SK-N-SH treated with all-trans-retinoic acid at 6 μM for 48 hours (cell line): ENCODE measurements around the gene HNRNPA3.

Source experiments
- ATAC-seq: fragments of 200-7000 bp; cut with Tn5 transposase; 3 replicates; pipeline ENCODE4 v1.9.1; 2020; ENCODE audit warnings: mild to moderate bottlenecking, moderate library complexity
- ARNTL ChIP-seq: fragments of 450-650 bp; formaldehyde crosslinking; IDR thresholded peaks from 2 replicates; pipeline ENCODE4 v1.5.0; 2020; ENCODE audit warnings: low read depth, mild to moderate bottlenecking, moderate library complexity, borderline replicate concordance
- BACH2 ChIP-seq: fragments of 250-450 bp; sonication (Bioruptor Pico); IDR thresholded peaks from 2 replicates; pipeline ENCODE4 v1.9.0; 2021; ENCODE audit warnings: mild to moderate bottlenecking, borderline replicate concordance
- CSDC2 ChIP-seq: fragments of 250-450 bp; sonication (Bioruptor Pico); IDR thresholded peaks from 2 replicates; pipeline ENCODE4 v1.5.0; 2020; ENCODE audit warnings: mild to moderate bottlenecking, moderate library complexity
- CSRNP3 ChIP-seq: fragments of 250-450 bp; sonication (Bioruptor Pico); IDR thresholded peaks from 2 replicates; pipeline ENCODE4 v1.5.1; 2021; ENCODE audit warnings: mild to moderate bottlenecking, moderate library complexity
- ESRRG ChIP-seq: fragments of 250-450 bp; sonication (Bioruptor Pico); IDR thresholded peaks from 2 replicates; pipeline ENCODE4 v1.6.1; 2021; ENCODE audit warnings: mild to moderate bottlenecking
- GLIS3 ChIP-seq: fragments of 250-450 bp; sonication (Bioruptor Pico); IDR thresholded peaks from 2 replicates; pipeline ENCODE4 v1.5.0; 2020; ENCODE audit warnings: mild to moderate bottlenecking, moderate library complexity
- ISL1 ChIP-seq: fragments of 250-450 bp; sonication (Bioruptor Pico); IDR thresholded peaks from 2 replicates; pipeline ENCODE4 v2.1.2; 2022; ENCODE audit warnings: mild to moderate bottlenecking, moderate library complexity
- OSR1 ChIP-seq: fragments of 250-450 bp; sonication (Bioruptor Pico); IDR thresholded peaks from 2 replicates; pipeline ENCODE4 v1.8.0; 2022; ENCODE audit warnings: moderate library complexity, mild to moderate bottlenecking, inconsistent platforms
- PATZ1 ChIP-seq: fragments of 250-450 bp; sonication (Bioruptor Pico); IDR thresholded peaks from 2 replicates; pipeline ENCODE4 v1.8.0; 2020; ENCODE audit warnings: mild to moderate bottlenecking, moderate library complexity, borderline replicate concordance
- PPARA ChIP-seq: fragments of 250-450 bp; sonication (Bioruptor Pico); IDR thresholded peaks from 2 replicates; pipeline ENCODE4 v1.5.0; 2020; ENCODE audit warnings: mild to moderate bottlenecking, borderline replicate concordance
- RARB ChIP-seq: fragments of 250-450 bp; sonication (Bioruptor Pico); IDR thresholded peaks from 2 replicates; pipeline ENCODE4 v1.8.0; 2021; ENCODE audit warnings: mild to moderate bottlenecking, moderate library complexity
- SNAI2 ChIP-seq: fragments of 250-450 bp; sonication (Bioruptor Pico); IDR thresholded peaks from 2 replicates; pipeline ENCODE4 v1.5.0; 2020; ENCODE audit warnings: mild to moderate bottlenecking, moderate library complexity
- TCF4 ChIP-seq: fragments of 250-450 bp; sonication (Bioruptor Pico); IDR thresholded peaks from 2 replicates; pipeline ENCODE4 v1.8.0; 2021; ENCODE audit warnings: mild to moderate bottlenecking, moderate library complexity, borderline replicate concordance
- TOX ChIP-seq: fragments of 250-450 bp; sonication (Bioruptor Pico); IDR thresholded peaks from 2 replicates; pipeline ENCODE4 v1.8.0; 2021; ENCODE audit warnings: mild to moderate bottlenecking, moderate library complexity, borderline replicate concordance
- TSHZ2 ChIP-seq: fragments of 250-450 bp; sonication (Bioruptor Pico); IDR thresholded peaks from 2 replicates; pipeline ENCODE4 v1.5.0; 2020; ENCODE audit warnings: mild to moderate bottlenecking, moderate library complexity
- ZC3H10 ChIP-seq: fragments of 250-450 bp; sonication (Bioruptor Pico); IDR thresholded peaks from 2 replicates; pipeline ENCODE4 v1.5.1; 2021; ENCODE audit warnings: mild to moderate bottlenecking, moderate library complexity
- ZFP3 ChIP-seq: fragments of 250-450 bp; sonication (Bioruptor Pico); IDR thresholded peaks from 2 replicates; pipeline ENCODE4 v1.5.0; 2020; ENCODE audit warnings: mild to moderate bottlenecking, moderate library complexity
- ZFP30 ChIP-seq: fragments of 450-650 bp; formaldehyde crosslinking; IDR thresholded peaks from 2 replicates; pipeline ENCODE4 v1.5.0; 2022; ENCODE audit warnings: mild to moderate bottlenecking, moderate library complexity
- ZNF565 ChIP-seq: fragments of 450-650 bp; formaldehyde crosslinking; conservative IDR thresholded peaks from 2 replicates; pipeline ENCODE4 v1.5.0; 2020; ENCODE audit warnings: low read depth, mild to moderate bottlenecking, moderate library complexity
- ZNF70 ChIP-seq: fragments of 450-650 bp; formaldehyde crosslinking; IDR thresholded peaks from 2 replicates; pipeline ENCODE4 v1.5.0; 2020; ENCODE audit warnings: mild to moderate bottlenecking, moderate library complexity
- ZNF8 ChIP-seq: fragments of 450-650 bp; formaldehyde crosslinking; IDR thresholded peaks from 2 replicates; pipeline ENCODE4 v1.5.0; 2020; ENCODE audit warnings: mild to moderate bottlenecking, moderate library complexity
- TF ChIP-seq, protein P1 (sequence below): fragments of 250-450 bp; sonication (Bioruptor Pico); IDR thresholded peaks from 2 replicates; pipeline ENCODE4 v1.8.0; 2021; ENCODE audit warnings: low read depth, mild to moderate bottlenecking, moderate library complexity, borderline replicate concordance
- TF ChIP-seq, protein P2 (sequence below): fragments of 250-450 bp; sonication (Bioruptor Pico); IDR thresholded peaks from 2 replicates; pipeline ENCODE4 v1.5.1; 2020; ENCODE audit warnings: low read depth, mild to moderate bottlenecking, moderate library complexity

HNRNPA3 gene

GRCh38 chr2:177241711-177242120, 29.1 kb downstream of the HNRNPA3 start:
- TF ChIP-seq ZFP3: 0 out of 2 replicates have a peak, but pooled peaks have one; percentile 14
- TF ChIP-seq TCF4 (CRISPR knock-in tag): peak; percentile 96
- TF ChIP-seq ARNTL: no peak
- TF ChIP-seq CSDC2 (CRISPR knock-in tag): no peak
- no peak for TF ChIP-seq PPARA (CRISPR knock-in tag)
- TF ChIP-seq BACH2: no peak
- TF ChIP-seq ZC3H10 (CRISPR knock-in tag): 0 out of 2 replicates have a peak, but pooled peaks have one; percentile 8
- TF ChIP-seq ISL1 (CRISPR knock-in tag): peak; percentile 90
- TF ChIP-seq GLIS3 (CRISPR knock-in tag): no peak; the same call in 1 of the 2 replicates
- no peak; the same call in 1 of the 2 replicates for TF ChIP-seq ZNF565 (CRISPR knock-in tag)
- TF ChIP-seq ZNF70 (CRISPR knock-in tag): no peak
- TF ChIP-seq CSRNP3 (CRISPR knock-in tag): 0 out of 2 replicates have a peak, but pooled peaks have one; percentile 33
- peak; percentile 90 for TF ChIP-seq TSHZ2 (CRISPR knock-in tag)
- TF ChIP-seq ESRRG: peak; percentile 79; the same call in 1 of the 2 replicates
- TF ChIP-seq, protein P1, sequence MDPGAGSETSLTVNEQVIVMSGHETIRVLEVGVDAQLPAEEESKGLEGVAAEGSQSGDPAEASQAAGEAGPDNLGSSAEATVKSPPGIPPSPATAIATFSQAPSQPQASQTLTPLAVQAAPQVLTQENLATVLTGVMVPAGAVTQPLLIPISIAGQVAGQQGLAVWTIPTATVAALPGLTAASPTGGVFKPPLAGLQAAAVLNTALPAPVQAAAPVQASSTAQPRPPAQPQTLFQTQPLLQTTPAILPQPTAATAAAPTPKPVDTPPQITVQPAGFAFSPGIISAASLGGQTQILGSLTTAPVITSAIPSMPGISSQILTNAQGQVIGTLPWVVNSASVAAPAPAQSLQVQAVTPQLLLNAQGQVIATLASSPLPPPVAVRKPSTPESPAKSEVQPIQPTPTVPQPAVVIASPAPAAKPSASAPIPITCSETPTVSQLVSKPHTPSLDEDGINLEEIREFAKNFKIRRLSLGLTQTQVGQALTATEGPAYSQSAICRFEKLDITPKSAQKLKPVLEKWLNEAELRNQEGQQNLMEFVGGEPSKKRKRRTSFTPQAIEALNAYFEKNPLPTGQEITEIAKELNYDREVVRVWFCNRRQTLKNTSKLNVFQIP: no peak
- TF ChIP-seq TOX (CRISPR knock-in tag): no peak
- TF ChIP-seq PATZ1 (CRISPR knock-in tag): 0 out of 2 replicates have a peak, but pooled peaks have one; percentile 42
- no peak for TF ChIP-seq ZFP30
- TF ChIP-seq OSR1 (CRISPR knock-in tag): no peak
- TF ChIP-seq, protein P2, sequence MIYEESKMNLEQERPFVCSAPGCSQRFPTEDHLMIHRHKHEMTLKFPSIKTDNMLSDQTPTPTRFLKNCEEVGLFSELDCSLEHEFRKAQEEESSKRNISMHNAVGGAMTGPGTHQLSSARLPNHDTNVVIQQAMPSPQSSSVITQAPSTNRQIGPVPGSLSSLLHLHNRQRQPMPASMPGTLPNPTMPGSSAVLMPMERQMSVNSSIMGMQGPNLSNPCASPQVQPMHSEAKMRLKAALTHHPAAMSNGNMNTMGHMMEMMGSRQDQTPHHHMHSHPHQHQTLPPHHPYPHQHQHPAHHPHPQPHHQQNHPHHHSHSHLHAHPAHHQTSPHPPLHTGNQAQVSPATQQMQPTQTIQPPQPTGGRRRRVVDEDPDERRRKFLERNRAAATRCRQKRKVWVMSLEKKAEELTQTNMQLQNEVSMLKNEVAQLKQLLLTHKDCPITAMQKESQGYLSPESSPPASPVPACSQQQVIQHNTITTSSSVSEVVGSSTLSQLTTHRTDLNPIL: peak; percentile 79; the same call in 1 of the 2 replicates
- TF ChIP-seq ZNF8: 0 out of 2 replicates have a peak, but pooled peaks have one; percentile 4
- TF ChIP-seq SNAI2: no peak
- no peak for TF ChIP-seq RARB (CRISPR knock-in tag)
- peak; percentile 55 for ATAC-seq

DNA sequence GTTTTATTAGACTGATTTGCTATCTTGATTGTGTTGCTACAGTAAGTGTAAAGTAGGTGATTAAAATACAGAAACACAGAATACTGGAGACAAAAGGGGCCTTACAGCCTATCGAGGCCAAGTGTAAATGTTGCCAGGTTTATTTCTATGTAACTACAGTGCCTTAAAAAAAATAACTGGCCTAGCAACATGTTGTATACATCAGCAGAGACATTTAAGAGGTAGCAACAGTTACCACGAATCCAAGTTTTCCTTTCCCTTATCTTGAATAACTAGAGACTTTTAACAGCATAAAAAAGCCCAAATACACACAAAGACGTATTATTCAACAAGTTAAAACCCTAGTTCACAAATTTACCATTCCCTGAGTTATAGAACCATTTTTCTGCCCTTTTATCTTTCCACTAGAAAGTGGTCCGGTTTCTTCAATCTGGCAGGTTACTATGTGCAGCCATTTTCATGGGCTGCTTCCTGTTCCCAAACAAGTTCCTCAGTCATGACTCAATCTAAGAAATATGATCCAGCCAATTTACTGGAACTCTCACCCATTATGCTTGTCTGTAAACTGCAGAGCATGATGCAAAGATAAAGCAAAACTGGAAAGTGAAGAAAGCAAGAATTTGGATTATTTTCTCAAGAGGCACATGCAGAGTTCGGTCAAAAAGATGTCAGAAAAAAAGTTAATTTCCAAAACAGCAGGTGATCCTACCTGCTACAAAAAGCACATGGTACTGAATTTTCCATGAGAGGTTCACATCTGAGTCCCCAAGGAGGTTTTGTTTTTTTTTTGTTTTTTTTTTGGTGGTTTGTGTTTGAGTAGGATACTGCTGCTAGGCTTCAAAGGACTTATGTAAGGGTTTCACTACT, 29.8 kb downstream of the HNRNPA3 start:
- ATAC-seq: peak; percentile 89
- no peak for TF ChIP-seq PPARA (CRISPR knock-in tag)
- TF ChIP-seq, protein P1: 0 out of 2 replicates have a peak, but pooled peaks have one; percentile 77
- TF ChIP-seq ZNF8: no peak
- no peak for TF ChIP-seq ARNTL
- TF ChIP-seq BACH2: no peak
- no peak for TF ChIP-seq ZNF565 (CRISPR knock-in tag)
- no peak for TF ChIP-seq ZFP30
- TF ChIP-seq, protein P2: peak; percentile 29; the same call in 1 of the 2 replicates
- no peak for TF ChIP-seq TCF4 (CRISPR knock-in tag)
- peak; percentile 81; the same call in 1 of the 2 replicates for TF ChIP-seq SNAI2
- TF ChIP-seq ISL1 (CRISPR knock-in tag): peak; percentile 81
- TF ChIP-seq ESRRG: no peak
- no peak for TF ChIP-seq TOX (CRISPR knock-in tag)
- TF ChIP-seq CSRNP3 (CRISPR knock-in tag): no peak
- no peak for TF ChIP-seq RARB (CRISPR knock-in tag)
- no peak for TF ChIP-seq ZFP3
- TF ChIP-seq CSDC2 (CRISPR knock-in tag): no peak
